Testis (tissue), 3 donors: ENCODE measurements around the gene FBXO39. TPM values are rescaled to one million over a fixed set of nuclear protein-coding genes. Genes with fewer than 3 reads are reported as not detected.

ENCODE experiments used
- DNase-seq: peaks from one replicate; pipeline ENCODE4 v3.0.0-alpha.2; 2019
- H3K27ac ChIP-seq, 2 donors: fragments of 200-600 bp; sonication (generic); one replicate each; pipeline ENCODE4 v1.5.1; 2019
- H3K27me3 ChIP-seq: fragments of 200-600 bp; sonication (generic); one replicate; pipeline ENCODE4 v1.5.1; 2019
- H3K36me3 ChIP-seq: fragments of 200-600 bp; sonication (generic); one replicate; pipeline ENCODE4 v1.5.1; 2017; ENCODE audit warnings: low read depth; ENCODE audit errors: missing control alignments
- H3K4me1 ChIP-seq: fragments of 200-600 bp; sonication (generic); one replicate; pipeline ENCODE4 v1.5.1; 2019
- H3K4me3 ChIP-seq, 2 donors: fragments of 200-600 bp; sonication (generic); one replicate each; pipeline ENCODE4 v1.5.1; 2017 to 2019
- H3K9me3 ChIP-seq: fragments of 200-600 bp; sonication (generic); one replicate; pipeline ENCODE4 v1.5.1; 2017
- POLR2A ChIP-seq: fragments of 450-650 bp; IDR thresholded peaks from one replicate; pipeline ENCODE4 v1.6.1; 2017; ENCODE audit warnings: antibody characterized with exemption, mild to moderate bottlenecking, moderate library complexity
- WGBS, 2 donors: methylation state at CpG; one replicate each; pipeline ENCODE4 v1.1.5; 2018; 5-methylcytosine and 5-hydroxymethylcytosine counted together
- intact Hi-C: fragments of 100-400 bp; cut with DNase I; formaldehyde crosslinking; loops from one replicate; pipeline ENCODE4 v1.15.1; 2023; ENCODE audit warnings: low total_unique reads
- polyA plus RNA-seq: library from polyadenylated mRNA; stranded (reverse); fragments of 350-450 nt; fragmentation: Illumina TruSeq; extraction: RNeasy Lipid Tissue Mini Kit (QIAGEN cat#74804); gene quantifications from one replicate; pipeline ENCODE4 v1.2.3, GENCODE V29; 2014; ENCODE audit warnings: low read depth, low replicate concordance; ENCODE audit not compliant: insufficient read depth
- small RNA-seq, 2 donors: library from RNA; depleted of rRNA; stranded (forward); fragments of <200 nt; gene quantifications; one replicate each; pipeline ENCODE3, GENCODE V24; 2016
- total RNA-seq, 2 donors: library from RNA; depleted of rRNA; stranded (reverse); fragments of >200 nt; gene quantifications; one replicate each; pipeline ENCODE4 v1.2.3, GENCODE V29; 2016
- TF ChIP-seq, protein P1 (sequence below), 3 experiments: fragments of 450-650 bp in 2 of 3; fragments of 200-600 bp in 1 of 3; sonication (generic) in 1 of 3; IDR thresholded peaks; one replicate each; pipeline ENCODE4 v1.5.1; 2016 to 2019; ENCODE audit warnings: antibody characterized with exemption in 3 of 3, mild to moderate bottlenecking in 2 of 3, moderate library complexity in 1 of 3

FBXO39 gene
- total and polyA plus RNA-seq, 3 donors from 2014 or later = 19.9 to 62.0 (median 46.9) TPM

DNA sequence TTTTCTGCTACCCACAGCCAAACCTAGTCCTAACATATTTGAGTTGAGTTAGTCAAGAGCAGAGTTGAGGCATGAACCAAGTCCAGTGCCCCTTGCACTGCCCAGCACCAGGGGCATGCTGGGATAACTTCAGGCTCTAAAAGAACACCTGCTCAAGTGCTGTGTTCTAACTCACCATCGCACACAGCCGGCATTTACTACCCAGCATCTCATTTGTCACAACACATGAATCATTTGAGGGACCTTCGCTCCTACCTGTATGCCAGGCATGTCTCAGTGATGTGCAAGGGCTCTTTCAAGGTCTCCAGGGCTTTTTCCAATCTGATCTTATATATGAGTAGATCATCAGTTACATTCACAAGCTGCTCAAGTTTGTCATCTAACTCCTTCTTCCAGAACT, 42.9 kb downstream of the FBXO39 start:
- Histone ChIP-seq H3K9me3 (no peaks in the 10 kb centered on the region), H3K27ac (no peak overlapping the region), H3K4me1 (no peaks in the 10 kb centered on the region), H3K4me3 (no peak overlapping the region), H3K36me3 (no peaks in the 10 kb centered on the region), H3K27me3 (no peaks in the 10 kb centered on the region)
- no peak for TF ChIP-seq POLR2A
- TF ChIP-seq, protein P1, sequence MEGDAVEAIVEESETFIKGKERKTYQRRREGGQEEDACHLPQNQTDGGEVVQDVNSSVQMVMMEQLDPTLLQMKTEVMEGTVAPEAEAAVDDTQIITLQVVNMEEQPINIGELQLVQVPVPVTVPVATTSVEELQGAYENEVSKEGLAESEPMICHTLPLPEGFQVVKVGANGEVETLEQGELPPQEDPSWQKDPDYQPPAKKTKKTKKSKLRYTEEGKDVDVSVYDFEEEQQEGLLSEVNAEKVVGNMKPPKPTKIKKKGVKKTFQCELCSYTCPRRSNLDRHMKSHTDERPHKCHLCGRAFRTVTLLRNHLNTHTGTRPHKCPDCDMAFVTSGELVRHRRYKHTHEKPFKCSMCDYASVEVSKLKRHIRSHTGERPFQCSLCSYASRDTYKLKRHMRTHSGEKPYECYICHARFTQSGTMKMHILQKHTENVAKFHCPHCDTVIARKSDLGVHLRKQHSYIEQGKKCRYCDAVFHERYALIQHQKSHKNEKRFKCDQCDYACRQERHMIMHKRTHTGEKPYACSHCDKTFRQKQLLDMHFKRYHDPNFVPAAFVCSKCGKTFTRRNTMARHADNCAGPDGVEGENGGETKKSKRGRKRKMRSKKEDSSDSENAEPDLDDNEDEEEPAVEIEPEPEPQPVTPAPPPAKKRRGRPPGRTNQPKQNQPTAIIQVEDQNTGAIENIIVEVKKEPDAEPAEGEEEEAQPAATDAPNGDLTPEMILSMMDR (IDR thresholded peaks at IDR 0.05) = no peak
- DNase-seq = no peak
- 85 to 89% methylated on average over 3 of the region's 3 CpGs for WGBS, 2 donors
- intact Hi-C loops = no loop called here

DNA sequence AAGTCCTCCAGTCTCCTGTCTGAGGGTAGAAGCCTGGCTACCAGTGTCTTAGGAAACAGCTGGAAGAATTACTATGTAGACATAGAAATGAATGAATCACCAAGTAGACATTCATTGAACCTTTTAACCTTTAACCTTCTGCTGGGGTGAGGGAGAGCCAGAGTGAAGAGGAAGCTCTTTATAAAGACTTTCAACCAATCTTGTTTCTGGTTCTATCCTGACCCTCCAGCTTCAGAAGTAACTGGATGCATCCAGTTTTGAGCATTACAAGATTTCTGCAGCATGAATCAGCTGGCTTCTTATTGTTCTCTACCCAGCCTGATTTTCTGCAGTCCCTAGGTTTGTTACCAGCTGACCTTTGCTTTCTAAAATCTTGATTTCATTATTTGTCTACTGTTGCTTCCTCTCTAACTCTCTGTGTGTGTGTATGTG, 47.0 kb downstream of the FBXO39 start:
- Histone ChIP-seq H3K4me1 (no peaks in the 10 kb centered on the region), H3K36me3 (no peaks in the 10 kb centered on the region), H3K27ac (no peak overlapping the region), H3K4me3 (no peak overlapping the region), H3K27me3 (no peaks in the 10 kb centered on the region), H3K9me3 (no peaks in the 10 kb centered on the region)
- no peak for TF ChIP-seq POLR2A
- TF ChIP-seq, protein P1 (IDR thresholded peaks at IDR 0.05) = no peak
- intact Hi-C loops = no loop called here
- DNase-seq = no peak

DNA sequence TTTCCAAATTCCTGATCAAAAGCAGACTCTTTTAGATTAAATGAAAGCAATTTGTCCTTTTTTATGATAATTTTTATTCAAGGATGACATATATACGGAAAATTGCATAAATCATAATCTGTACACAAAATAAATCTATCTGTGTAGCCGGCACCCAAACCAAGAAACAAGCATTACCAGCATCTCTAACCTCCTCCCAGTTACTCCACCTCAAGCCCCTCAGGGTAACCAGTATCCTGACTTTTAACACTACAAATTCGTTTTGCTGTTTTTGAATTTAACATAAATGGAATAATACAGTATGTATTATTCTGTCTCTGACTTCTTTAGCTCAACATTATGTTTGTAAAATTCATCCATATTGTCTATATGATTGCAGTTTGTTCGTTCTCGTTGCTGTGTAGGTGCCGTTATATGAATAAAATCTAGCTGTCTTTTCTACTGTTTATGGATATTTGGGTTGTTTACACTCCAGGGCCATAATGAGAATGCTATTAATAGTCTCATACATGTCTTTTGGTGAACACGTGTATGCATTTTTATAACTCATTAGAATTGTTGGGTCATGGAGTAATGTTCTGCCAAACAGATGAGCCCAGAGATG, 54.5 kb downstream of the FBXO39 start:
- 69 to 75% methylated on average over 7 of the region's 7 CpGs for WGBS, 2 donors
- Histone ChIP-seq H3K4me3 (no peak overlapping the region), H3K27me3 (no peaks in the 10 kb centered on the region), H3K9me3 (no peaks in the 10 kb centered on the region), H3K36me3 (no peaks in the 10 kb centered on the region), H3K27ac (no peak overlapping the region), H3K4me1 (no peaks in the 10 kb centered on the region)
- no peak for DNase-seq
- intact Hi-C loops = no loop called here
- TF ChIP-seq, protein P1 (IDR thresholded peaks at IDR 0.05) = no peak
- no peak for TF ChIP-seq POLR2A

DNA sequence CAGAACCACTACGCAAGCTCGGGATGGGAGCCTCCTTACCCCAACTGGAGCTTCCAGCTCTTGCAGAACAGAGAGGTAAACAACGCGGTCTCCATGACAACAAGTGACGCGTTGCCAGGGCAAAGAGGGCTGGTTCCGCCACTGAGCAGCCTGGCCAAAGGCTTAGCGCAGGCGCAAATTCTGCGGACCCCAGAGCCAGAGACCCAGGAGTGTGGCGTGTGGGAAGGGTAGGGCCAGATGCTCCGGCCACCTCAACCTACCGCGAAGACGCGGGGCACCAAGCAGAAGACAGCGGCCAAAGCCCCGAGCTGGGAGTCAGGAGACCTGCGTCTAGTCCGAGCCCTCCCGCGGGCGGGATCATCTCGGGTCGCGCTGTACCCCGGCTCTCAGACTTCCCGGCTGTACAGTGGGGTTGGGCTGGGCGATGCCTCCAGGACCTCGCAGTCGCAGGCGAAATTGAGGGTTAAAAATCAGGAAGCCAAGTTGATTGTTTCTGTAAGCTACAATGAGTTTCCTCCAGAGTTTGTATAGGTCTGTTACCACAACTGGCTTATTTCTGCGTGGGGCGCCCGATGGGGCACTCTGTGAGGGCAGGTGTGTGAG, 55.7 kb downstream of the FBXO39 start, which contains the start of gene TEKT1:
Gene TEKT1 (minus strand): TSS at position 69 of the 603 bp plus-strand sequence. CDS start 1,353 bp downstream, outside the sequence.
- H3K27ac ChIP-seq = no peak within 1 kb of the TSS
- H3K4me3 ChIP-seq = peak within 1 kb of the TSS; percentile 27 to 33
- no peaks in the 10 kb centered on the region for H3K27me3 ChIP-seq
- 2 to 3% methylated on average over 33 to 34 of the region's 35 CpGs for WGBS, 2 donors
- H3K4me1 ChIP-seq = no peaks in the 10 kb centered on the region
- no peaks in the 10 kb centered on the region for H3K36me3 ChIP-seq
- DNase-seq = peak; percentile 90
- intact Hi-C loops = no loop called here
- TF ChIP-seq, protein P1 (IDR thresholded peaks at IDR 0.05) = no peak
- no peak for TF ChIP-seq POLR2A
- no peaks in the 10 kb centered on the region for H3K9me3 ChIP-seq

Small RNA genes within 50 kb of the gene (small RNA-seq; reads per million reads assigned to genes)
- gene AC004706.2 = 0 reads per million in 2 donors

Other genes with a start within 250 kb of the FBXO39 start
- gene PITPNM3, start 219.7 kb upstream of the FBXO39 start, total RNA-seq = 1 to 10 TPM; 6.7 to 7.3 TPM
- gene PITPNM3, start 219.7 kb upstream of the FBXO39 start, polyA plus RNA-seq = 6.3 TPM
- 10 to 100 TPM; 43.9 to 59.8 TPM for gene KIAA0753, start 135.5 kb upstream of the FBXO39 start, total RNA-seq
- gene KIAA0753, start 135.5 kb upstream of the FBXO39 start, polyA plus RNA-seq = 44.7 TPM
- gene TXNDC17, start 135.2 kb upstream of the FBXO39 start, total RNA-seq = 100 to 1,000 TPM; 119 TPM
- gene TXNDC17, start 135.2 kb upstream of the FBXO39 start, polyA plus RNA-seq = 101 TPM
- 10 to 100 TPM; 14.9 to 19.3 TPM for gene MED31, start 124.6 kb upstream of the FBXO39 start, total RNA-seq
- 31.3 TPM for gene MED31, start 124.6 kb upstream of the FBXO39 start, polyA plus RNA-seq
- gene C17orf100, start 124.5 kb upstream of the FBXO39 start, total RNA-seq = 10 to 100 TPM in 1 of 2 donors, 1 to 10 TPM in 1; 6.9 to 10.3 TPM
- gene C17orf100, start 124.5 kb upstream of the FBXO39 start, polyA plus RNA-seq = 12.4 TPM
- gene SLC13A5, start 62.8 kb upstream of the FBXO39 start, total RNA-seq = 1 to 10 TPM; 3.1 to 3.3 TPM
- gene SLC13A5, start 62.8 kb upstream of the FBXO39 start, polyA plus RNA-seq = 13.0 TPM
- 10 to 100 TPM; 26.8 to 39.6 TPM for gene XAF1, start 20.2 kb upstream of the FBXO39 start, total RNA-seq
- 10.4 TPM for gene XAF1, start 20.2 kb upstream of the FBXO39 start, polyA plus RNA-seq
- 10 to 100 TPM in 1 of 2 donors, 1 to 10 TPM in 1; 7.0 to 15.6 TPM for gene TEKT1, start 55.5 kb downstream of the FBXO39 start, total RNA-seq
- 61.3 TPM for gene TEKT1, start 55.5 kb downstream of the FBXO39 start, polyA plus RNA-seq
- under 1 TPM; 0.24 to 0.25 TPM for gene ALOX12, start 219.8 kb downstream of the FBXO39 start, total RNA-seq
- gene ALOX12, start 219.8 kb downstream of the FBXO39 start, polyA plus RNA-seq = 0.50 TPM
- gene RNASEK, start 236.4 kb downstream of the FBXO39 start, total RNA-seq = 100 to 1,000 TPM; 208 to 314 TPM
- 317 TPM for gene RNASEK, start 236.4 kb downstream of the FBXO39 start, polyA plus RNA-seq
- gene BCL6B, start 246.8 kb downstream of the FBXO39 start, total RNA-seq = 1 to 10 TPM; 2.5 to 3.5 TPM
- 4.6 TPM for gene BCL6B, start 246.8 kb downstream of the FBXO39 start, polyA plus RNA-seq